Endothelial cell of umbilical vein (primary cell): ENCODE measurements around the gene PDIA5. TPM values are rescaled to one million over a fixed set of nuclear protein-coding genes. Genes with fewer than 3 reads are reported as not detected.

ENCODE experiments used
- BruUV-seq: library from RNA; stranded (reverse); fragments of 400-500 nt; replicated peaks from 2 replicates; lab custom pipeline; 2021; lab: Mats Ljungman, UMichigan
- CTCF ChIA-PET: fragments of 300-600, 350-600 bp; sonication (Branson Sonifier 250); formaldehyde crosslinking; loops from one replicate; lab custom pipeline; 2021; ENCODE audit warnings: antibody characterized with exemption, inconsistent platforms; lab: Charles Lee
- POLR2A ChIA-PET: fragments of 300-600, 350-600 bp; sonication (Branson Sonifier 250); formaldehyde crosslinking; loops from one replicate; lab custom pipeline; 2021; ENCODE audit warnings: antibody characterized with exemption, inconsistent platforms; lab: Charles Lee
- DNase-seq: peaks from one replicate; pipeline ENCODE4 v3.0.0-alpha.2; 2011; ENCODE audit warnings: low read depth, low spot score
- FAIRE-seq: peaks from 2 replicates; lab custom pipeline; 2011; peaks lifted over from hg19 to GRCh38; lab: Jason Lieb, UNC
- H2AFZ ChIP-seq: 2 replicates; pipeline ENCODE4 v1.6.0; 2012; ENCODE audit warnings: low read depth, low read length, control low read depth, inconsistent platforms
- H3K27ac ChIP-seq: 2 replicates; pipeline ENCODE4 v1.5.1; 2011; ENCODE audit warnings: low read depth, mild to moderate bottlenecking, control low read depth, low read length, moderate library complexity; ENCODE audit not compliant: insufficient read depth
- H3K27me3 ChIP-seq, 2 experiments: 2 replicates each; pipeline versions ENCODE4 v1.6.0 to v1.6.1; 2011; ENCODE audit warnings: low read length in 2 of 2, mixed read lengths in 1 of 2; ENCODE audit not compliant: control insufficient read depth in 2 of 2, insufficient read depth in 2 of 2
- H3K36me3 ChIP-seq, 2 experiments: 2 replicates in 1 of 2; 3 replicates in 1 of 2; pipeline ENCODE4 v1.5.1; 2011; ENCODE audit warnings: low read length in 2 of 2, mild to moderate bottlenecking in 1 of 2, moderate library complexity in 1 of 2; ENCODE audit not compliant: control insufficient read depth in 2 of 2, insufficient read depth in 2 of 2; ENCODE audit errors: extremely low read depth in 1 of 2
- H3K4me1 ChIP-seq: 3 replicates; pipeline ENCODE4 v1.5.1; 2011; ENCODE audit warnings: mild to moderate bottlenecking, low read length; ENCODE audit not compliant: control insufficient read depth, insufficient read depth; ENCODE audit errors: extremely low read depth
- H3K4me2 ChIP-seq: 2 replicates; pipeline ENCODE4 v1.6.1; 2011; ENCODE audit warnings: low read length, control low read depth, mixed read lengths; ENCODE audit not compliant: insufficient read depth
- H3K4me3 ChIP-seq, 3 experiments: fragments of 200-600 bp in 1 of 3; sonication (generic), shearing (Covaris generic) in 1 of 3; replicated peaks in 1 of 3; 2 replicates each; pipeline ENCODE4 v1.5.1; 2011 to 2016; ENCODE audit warnings: control low read depth in 3 of 3, low read length in 3 of 3, mild to moderate bottlenecking in 2 of 3, inconsistent platforms in 1 of 3, low read depth in 1 of 3, moderate library complexity in 1 of 3; ENCODE audit not compliant: insufficient read depth in 1 of 3
- H3K79me2 ChIP-seq: 2 replicates; pipeline ENCODE4 v1.6.0; 2012; ENCODE audit warnings: low read length, inconsistent platforms; ENCODE audit not compliant: control insufficient read depth, insufficient read depth
- H3K9ac ChIP-seq: replicated peaks from 2 replicates; pipeline ENCODE3; 2011; ENCODE audit warnings: low read length, control low read depth; ENCODE audit not compliant: insufficient read depth; ENCODE audit errors: extremely low read depth
- H3K9me1 ChIP-seq: replicated peaks from 3 replicates; pipeline ENCODE4 v1.6.0; 2011; ENCODE audit warnings: mild to moderate bottlenecking, low read length; ENCODE audit not compliant: control insufficient read depth, insufficient read depth; ENCODE audit errors: extremely low read depth
- H3K9me3 ChIP-seq: replicated peaks from 2 replicates; pipeline ENCODE4 v1.5.1; 2012; ENCODE audit warnings: low read length, inconsistent platforms; ENCODE audit not compliant: control insufficient read depth, insufficient read depth
- H4K20me1 ChIP-seq: replicated peaks from 2 replicates; pipeline ENCODE3; 2011; ENCODE audit warnings: mild to moderate bottlenecking, low read length; ENCODE audit not compliant: control insufficient read depth, insufficient read depth; ENCODE audit errors: extremely low read depth
- CTCF ChIP-seq, 2 donors: IDR thresholded peaks; 1 replicate in 1 of 2; 2 replicates in 1 of 2; pipeline ENCODE4 v1.5.1; 2011; ENCODE audit warnings: low read length in 2 of 2, mild to moderate bottlenecking in 2 of 2, moderate library complexity in 2 of 2, control low read depth in 1 of 2, inconsistent platforms in 1 of 2, low read depth in 1 of 2; ENCODE audit not compliant: insufficient read depth in 1 of 2; ENCODE audit errors: extremely low read depth in 1 of 2
- EZH2 ChIP-seq: IDR thresholded peaks from 2 replicates; pipeline ENCODE4 v1.6.1; 2012; ENCODE audit warnings: borderline replicate concordance, low read depth, mild to moderate bottlenecking, moderate library complexity, low read length, inconsistent platforms; ENCODE audit not compliant: severe bottlenecking
- FOS ChIP-seq: IDR thresholded peaks from 2 replicates; pipeline ENCODE4 v1.6.1; 2011; ENCODE audit warnings: mild to moderate bottlenecking, low read length, moderate library complexity, borderline replicate concordance; ENCODE audit not compliant: insufficient read depth
- GATA2 ChIP-seq: IDR thresholded peaks from 2 replicates; pipeline ENCODE4 v1.7.0; 2011; ENCODE audit warnings: low read depth, mild to moderate bottlenecking, moderate library complexity, mixed read lengths, low read length; ENCODE audit not compliant: insufficient read length, insufficient read depth
- JUN ChIP-seq: IDR thresholded peaks from 2 replicates; pipeline ENCODE4 v1.6.1; 2011; ENCODE audit warnings: borderline replicate concordance, low read depth; ENCODE audit not compliant: insufficient read length, insufficient read depth
- MAX ChIP-seq: IDR thresholded peaks from 2 replicates; pipeline ENCODE4 v1.6.1; 2011; ENCODE audit not compliant: insufficient read depth, insufficient read length
- MYC ChIP-seq: IDR thresholded peaks from one replicate; pipeline ENCODE4 v1.6.1; 2011; ENCODE audit warnings: mild to moderate bottlenecking, low read depth, low read length
- POLR2A ChIP-seq: IDR thresholded peaks from 2 replicates; pipeline ENCODE4 v1.6.1; 2012; ENCODE audit warnings: low read depth, mild to moderate bottlenecking, control low read depth, low read length
- POLR2AphosphoS5 ChIP-seq: IDR thresholded peaks from 2 replicates; pipeline ENCODE4 v1.6.1; 2012; ENCODE audit warnings: low read depth, mild to moderate bottlenecking, control low read depth, low read length, moderate library complexity; ENCODE audit not compliant: insufficient read depth
- dilution Hi-C: fragments of 300-500 bp; cut with MboI; formaldehyde crosslinking; loops from one replicate; pipeline ENCODE4 v1.15.0; 2019; ENCODE audit warnings: low sequenced_read_pairs; ENCODE audit not compliant: extremely low pct_ligation_motif_present
- intact Hi-C: fragments of 100-400 bp; cut with micrococcal nuclease; formaldehyde crosslinking; loops from one replicate; pipeline ENCODE4 v1.10.0; 2022
- polyA plus RNA-seq, 4 experiments: library from polyadenylated mRNA; depleted of rRNA in 3 of 4; stranded (reverse) in 3 of 4; unstranded in 1 of 4; fragments of >200 nt; gene quantifications; 2 replicates each; pipeline versions ENCODE4 v1.2.1 to v1.2.3, GENCODE V29; 2011 to 2012; ENCODE audit warnings: missing spikeins in 1 of 4
- total RNA-seq: library from RNA; stranded (reverse); gene quantifications from 2 replicates; pipeline ENCODE4 v1.2.3, GENCODE V29; 2021

Gene PDIA5
- total and polyA plus RNA-seq, 2 donors (not counting 3 experiments of a cell fraction or from before 2014, with no cell fraction given): 55.7 to 85.6 TPM

- TF ChIP-seq CTCF (IDR thresholded peaks at IDR 0.05; ENCODE audit: extremely low read depth in 1 of 2, insufficient read depth in 1 of 2, low read depth in 1 of 2, low read length in 2 of 2): no peak
- no peak for TF ChIP-seq MAX
- no peak for TF ChIP-seq POLR2AphosphoS5
- no peak for TF ChIP-seq FOS
- no peak for TF ChIP-seq GATA2
- TF ChIP-seq EZH2: no peak
- no peak for TF ChIP-seq MYC
- TF ChIP-seq POLR2A: no peak
- no peak for TF ChIP-seq JUN
- intact Hi-C loops (no loop called here), dilution Hi-C loops (no loop called here)
- H3K4me1 ChIP-seq: peaks cover 19% of the 10 kb centered on the region
- no peak overlapping the region for H2AFZ ChIP-seq
- no peaks in the 10 kb centered on the region for H3K36me3 ChIP-seq
- H4K20me1 ChIP-seq: no peaks in the 10 kb centered on the region
- H3K9me3 ChIP-seq: no peaks in the 10 kb centered on the region
- H3K4me3 ChIP-seq: no peak overlapping the region
- POLR2A ChIA-PET: no interaction called here
- CTCF ChIA-PET: interaction anchor here (0.5 to 1.6 kb wide), 2 partner anchors 12 to 128 kb away, joined by 4 to 5 read pairs; no protein-coding TSS in a partner anchor
- H3K9me1 ChIP-seq: no peaks in the 10 kb centered on the region
- peaks cover 25% of the 10 kb centered on the region for H3K79me2 ChIP-seq
- H3K27me3 ChIP-seq: peaks cover 2 to 6% of the 10 kb centered on the region in 2 experiments
- no peak overlapping the region for H3K9ac ChIP-seq
- no peak overlapping the region for H3K27ac ChIP-seq
- FAIRE-seq (no peak), DNase-seq (no peak)
- BruUV-seq: no TSS peak
- H3K4me2 ChIP-seq: no peak overlapping the region
Observed at GRCh38 chr3:123064506-123064905, 2.3 kb upstream of the PDIA5 start.
